Activated CD4-positive, alpha-beta memory T cell treated with anti-CD3 and anti-CD28 coated beads for 36 hours (primary cell): Measurements from ENCODE around the gene CDC5L. TPM values are rescaled to one million over a fixed set of nuclear protein-coding genes. Genes with fewer than 3 reads are reported as not detected.
"Not testable (repeated sequence)": the region's sequence is repeated elsewhere in the genome, so short reads cannot be mapped to it uniquely, and the experiment has no call there.

Experiments used
- CTCF ChIA-PET: fragments of 350-600 bp; sonication (Branson Sonifier 250); formaldehyde crosslinking; loops from one replicate; lab custom pipeline; 2021; ENCODE audit warnings: antibody characterized with exemption, inconsistent platforms; lab: Charles Lee
- POLR2A ChIA-PET: fragments of 350-600 bp; sonication (Branson Sonifier 250); formaldehyde crosslinking; loops from one replicate; lab custom pipeline; 2021; ENCODE audit warnings: antibody characterized with exemption; lab: Charles Lee
- DNase-seq: peaks from one replicate; pipeline ENCODE4 v3.0.0-alpha.2; 2020
- H3K27ac Mint-ChIP-seq: one replicate; pipeline ENCODE4 v1.8.0; 2021; ENCODE audit warnings: mixed read lengths
- H3K27me3 Mint-ChIP-seq: one replicate; pipeline ENCODE4 v1.8.0; 2021; ENCODE audit warnings: mixed read lengths
- H3K36me3 Mint-ChIP-seq: one replicate; pipeline ENCODE4 v1.8.0; 2021; ENCODE audit warnings: mixed read lengths
- H3K4me1 Mint-ChIP-seq: one replicate; pipeline ENCODE4 v1.8.0; 2021; ENCODE audit warnings: low read depth, mixed read lengths
- H3K4me3 Mint-ChIP-seq: one replicate; pipeline ENCODE4 v1.8.0; 2021; ENCODE audit warnings: mild to moderate bottlenecking, mixed read lengths
- H3K9me3 Mint-ChIP-seq: one replicate; pipeline ENCODE4 v1.8.0; 2021; ENCODE audit warnings: mixed read lengths
- intact Hi-C: fragments of 100-400 bp; cut with micrococcal nuclease; formaldehyde crosslinking; loops from one replicate; pipeline ENCODE4 v1.15.1; 2023
- total RNA-seq, 2 experiments: library from RNA; stranded (reverse); gene quantifications; one replicate each; pipeline ENCODE4 v1.2.3, GENCODE V29; 2021

Gene CDC5L
- total RNA-seq, 2 experiments from 2014 or later, result 24.0 to 24.3 TPM

DNA sequence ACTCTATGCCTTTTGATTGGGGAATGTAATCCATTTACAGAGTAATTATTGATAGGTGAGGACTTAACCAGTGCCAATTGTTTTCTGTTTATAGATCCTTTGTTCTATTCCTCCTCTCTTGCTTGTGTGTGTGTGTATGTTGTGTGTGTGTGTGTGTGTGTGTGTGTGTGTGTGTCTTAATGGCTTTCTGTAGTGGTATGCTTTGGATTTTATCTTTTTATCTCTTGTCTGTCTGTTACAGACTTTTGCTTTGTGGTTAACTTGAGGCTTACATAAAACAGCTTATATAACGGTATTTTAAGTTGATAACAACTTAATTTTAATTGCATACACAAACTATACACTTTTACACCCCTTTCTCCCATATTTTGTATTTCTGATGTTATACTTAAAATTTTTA is 54.7 kb downstream of the CDC5L start:
- H3K36me3 Mint-ChIP-seq, result peaks cover 51% of the 10 kb centered on the region
- no peak for DNase-seq
- H3K4me1 Mint-ChIP-seq, result peaks cover 3% of the 10 kb centered on the region
- H3K4me3 Mint-ChIP-seq, result no peak overlapping the region
- POLR2A ChIA-PET, result no interaction called here
- CTCF ChIA-PET, result interaction anchor here (1.3 to 1.5 kb wide), 2 partner anchors 11 to 31 kb away, joined by 3 to 7 read pairs; no protein-coding TSS in a partner anchor
- peaks cover 21% of the 10 kb centered on the region for H3K9me3 Mint-ChIP-seq
- intact Hi-C loops, result no loop called here
- H3K27ac Mint-ChIP-seq, result no peak overlapping the region
- no peaks in the 10 kb centered on the region for H3K27me3 Mint-ChIP-seq

DNA sequence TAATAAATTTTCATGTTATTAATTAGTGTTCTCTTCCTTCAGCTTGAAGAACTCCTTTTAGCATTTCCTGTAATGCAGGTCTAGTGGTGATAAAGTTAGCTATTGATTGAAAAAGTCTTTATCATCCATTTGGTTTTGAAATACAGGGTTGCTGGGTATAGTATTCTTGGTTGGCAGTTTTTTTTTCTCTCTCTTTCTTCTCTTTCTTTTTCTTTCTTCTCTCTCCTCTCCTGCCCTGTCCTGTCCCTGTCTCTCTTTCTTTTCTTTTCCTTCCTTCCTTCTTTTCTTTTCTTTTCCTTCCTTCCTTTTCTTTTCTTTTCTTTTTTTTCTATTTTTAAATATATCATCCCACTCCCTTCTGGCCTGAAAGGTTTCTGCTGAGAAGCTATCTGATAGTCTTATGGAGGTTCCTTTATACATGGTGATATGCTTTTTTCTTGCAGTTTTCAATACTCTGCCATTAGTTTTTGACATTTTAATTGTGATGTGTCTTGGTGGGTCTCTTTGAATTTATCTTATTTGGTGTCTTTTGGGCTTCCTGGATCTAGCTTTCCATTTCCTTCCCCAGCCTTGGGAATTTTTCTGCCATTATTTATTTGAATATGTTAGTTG is 55.4 kb downstream of the CDC5L start:
- ChIA-PET POLR2A (no interaction called here), CTCF (interaction anchor here (1.3 to 1.5 kb wide), 2 partner anchors 12 to 30 kb away, joined by 3 to 7 read pairs; no protein-coding TSS in a partner anchor)
- intact Hi-C loops, result no loop called here
- H3K27me3 Mint-ChIP-seq, result no peaks in the 10 kb centered on the region
- H3K36me3 Mint-ChIP-seq, result peaks cover 52% of the 10 kb centered on the region
- DNase-seq, result no peak
- H3K4me1 Mint-ChIP-seq, result peaks cover 3% of the 10 kb centered on the region
- peaks cover 21% of the 10 kb centered on the region for H3K9me3 Mint-ChIP-seq
- no peak overlapping the region for H3K27ac Mint-ChIP-seq
- H3K4me3 Mint-ChIP-seq, result no peak overlapping the region

DNA sequence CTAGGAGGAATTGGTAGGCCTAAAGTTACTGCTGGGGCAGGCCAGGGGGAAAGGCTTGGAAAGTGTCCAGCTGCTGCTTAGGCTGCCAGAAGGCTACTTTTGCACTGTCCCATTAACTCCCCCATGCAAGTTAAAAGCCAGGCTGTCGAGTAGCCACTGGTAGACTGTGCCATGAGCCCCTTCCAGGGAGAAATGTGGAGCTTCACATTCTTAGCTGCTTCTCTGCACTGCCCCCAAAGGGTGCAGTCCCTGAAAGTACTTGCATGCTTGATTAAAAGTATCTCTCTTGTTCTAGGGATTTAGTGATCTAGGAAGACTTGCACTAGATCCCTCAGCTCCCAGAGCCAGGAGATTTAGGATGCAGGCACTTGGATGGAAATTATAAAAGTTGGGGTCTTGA is 57.3 kb downstream of the CDC5L start:
- intact Hi-C loops, result no loop called here
- Mint-ChIP-seq H3K4me3 (no peak overlapping the region), H3K9me3 (peaks cover 21% of the 10 kb centered on the region), H3K27ac (no peak overlapping the region), H3K4me1 (no peaks in the 10 kb centered on the region), H3K36me3 (peaks cover 37% of the 10 kb centered on the region), H3K27me3 (no peaks in the 10 kb centered on the region)
- ChIA-PET POLR2A (no interaction called here), CTCF (interaction anchor here (0.6 to 3.7 kb wide), 4 partner anchors 11 to 488 kb away, joined by 4 to 15 read pairs (median 11); no protein-coding TSS in a partner anchor)
- no peak for DNase-seq

DNA sequence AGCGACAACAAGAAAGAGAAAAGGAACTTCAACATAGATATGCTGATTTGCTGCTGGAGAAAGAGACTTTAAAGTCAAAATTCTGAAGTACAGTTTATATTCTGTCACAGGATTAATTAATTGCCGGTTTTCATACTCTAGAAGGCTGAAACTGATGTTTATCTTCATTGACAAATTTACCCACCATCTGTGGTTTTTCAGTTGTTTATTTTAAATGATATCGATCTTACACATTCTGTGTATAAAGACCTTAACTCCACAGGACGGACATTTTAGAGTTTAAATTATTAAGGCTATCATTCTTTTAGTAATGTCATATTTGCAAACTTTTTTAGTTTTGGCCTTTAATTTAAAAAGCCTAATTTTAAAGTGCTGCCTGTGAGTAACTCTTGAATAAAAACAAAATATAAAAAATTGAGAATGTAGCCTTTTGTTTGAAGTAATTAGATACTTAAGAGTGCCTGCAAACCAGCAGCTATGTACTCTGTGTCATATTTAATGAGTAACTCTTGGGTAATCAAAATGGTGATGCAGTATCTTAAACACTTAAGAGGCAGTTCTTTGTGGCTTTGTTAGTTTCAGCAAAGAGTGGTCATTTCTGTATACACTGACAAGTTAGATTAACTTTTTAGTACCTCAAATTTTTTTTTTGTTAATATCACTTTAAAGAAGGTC is 59.3 kb downstream of the CDC5L start:
- POLR2A ChIA-PET, result interaction anchor here (0.5 kb wide), 1 partner anchor 17 kb away, joined by 3 read pairs; no protein-coding TSS in a partner anchor

DNA sequence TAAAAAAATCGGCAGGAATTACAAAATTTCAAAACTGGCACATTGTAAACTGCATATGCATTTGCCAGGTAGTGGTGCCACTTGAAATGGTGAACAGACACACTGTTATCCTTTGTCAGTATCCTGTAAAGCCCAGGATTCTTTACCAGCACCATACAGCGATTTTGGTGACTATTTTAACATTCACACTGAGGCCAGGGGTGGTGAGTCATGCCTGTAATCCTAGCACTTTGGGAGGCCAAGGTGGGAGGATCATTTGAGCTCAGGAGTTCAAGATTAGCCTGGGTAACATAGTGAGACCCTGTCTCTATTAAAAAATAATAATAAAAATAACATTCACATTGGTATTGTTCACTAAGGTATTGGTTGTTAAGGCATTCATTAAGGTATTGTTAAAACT is 61.7 kb downstream of the CDC5L start:
- H3K4me1 Mint-ChIP-seq, H3K27ac Mint-ChIP-seq, CTCF ChIA-PET, intact Hi-C loops, H3K27me3 Mint-ChIP-seq, H3K4me3 Mint-ChIP-seq, H3K9me3 Mint-ChIP-seq, POLR2A ChIA-PET, DNase-seq: not testable (repeated sequence)
- peaks cover 13% of the 10 kb centered on the region for H3K36me3 Mint-ChIP-seq

More for the DNA sequence above, 59.3 kb downstream of the CDC5L start:
- CTCF ChIA-PET, result interaction anchor here (0.6 to 3.7 kb wide), 8 partner anchors 9 to 114 kb away, joined by 3 to 14 read pairs (median 6); no protein-coding TSS in a partner anchor
- Mint-ChIP-seq H3K4me1 (no peaks in the 10 kb centered on the region), H3K36me3 (peaks cover 30% of the 10 kb centered on the region), H3K9me3 (peaks cover 12% of the 10 kb centered on the region), H3K27me3 (no peaks in the 10 kb centered on the region), H3K27ac (no peak overlapping the region), H3K4me3 (no peak overlapping the region)
- intact Hi-C loops, result no loop called here
- no peak for DNase-seq

DNA sequence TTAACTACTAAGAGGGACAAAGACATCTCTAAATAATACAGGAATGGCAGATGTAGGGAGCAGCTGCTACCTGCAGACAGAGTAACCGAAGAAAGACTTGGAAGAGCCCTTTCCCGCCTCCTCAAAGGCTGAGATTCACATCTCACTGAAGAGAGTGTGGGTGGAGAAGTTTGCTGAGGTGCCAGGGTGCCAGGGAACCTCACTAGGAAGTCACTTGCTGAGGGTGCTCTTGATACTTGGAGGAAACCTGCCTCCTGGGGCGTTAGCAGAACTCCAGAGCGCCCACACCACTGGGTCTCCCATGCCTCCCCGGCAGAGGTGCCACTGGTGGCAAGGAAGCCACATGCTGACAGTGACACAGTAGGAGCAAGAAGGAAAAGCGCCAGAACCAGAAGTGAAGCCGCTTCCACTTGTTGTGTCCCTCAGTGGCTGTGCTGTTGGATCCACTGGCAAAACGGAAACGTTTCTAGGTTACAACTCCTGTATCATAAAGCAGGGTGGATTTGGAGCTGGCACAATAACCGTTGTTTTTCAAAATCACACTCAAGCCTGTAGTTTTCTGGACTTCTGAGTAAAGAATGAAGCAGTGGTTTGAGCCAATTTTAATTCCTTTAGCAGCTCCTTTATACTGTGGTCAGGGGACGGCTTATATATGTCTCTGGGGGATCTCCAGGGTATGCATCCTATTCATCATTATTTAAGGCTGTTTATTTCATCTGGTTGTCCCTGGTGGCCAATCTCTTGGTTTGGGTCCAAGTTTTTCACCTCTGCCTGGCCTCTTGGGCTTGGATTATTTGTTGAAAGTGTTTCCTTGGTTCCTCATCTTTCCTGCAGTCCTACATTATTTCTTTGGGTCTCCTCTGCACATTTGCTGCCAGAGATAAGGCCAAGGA is 64.5 kb downstream of the CDC5L start:
- Mint-ChIP-seq H3K4me3 (no peak overlapping the region), H3K4me1 (peaks cover 3% of the 10 kb centered on the region), H3K27ac (no peak overlapping the region), H3K27me3 (no peaks in the 10 kb centered on the region), H3K9me3 (no peaks in the 10 kb centered on the region), H3K36me3 (peaks cover 8% of the 10 kb centered on the region)
- ChIA-PET POLR2A (no interaction called here), CTCF (interaction anchor here (1.2 kb wide), 1 partner anchor 20 kb away, joined by 4 read pairs; no protein-coding TSS in a partner anchor)
- intact Hi-C loops, result loop anchor here (10.0 kb wide), 1 partner anchor 107 kb away; the partner anchor contains the start of gene SPATS1
- DNase-seq, result no peak

DNA sequence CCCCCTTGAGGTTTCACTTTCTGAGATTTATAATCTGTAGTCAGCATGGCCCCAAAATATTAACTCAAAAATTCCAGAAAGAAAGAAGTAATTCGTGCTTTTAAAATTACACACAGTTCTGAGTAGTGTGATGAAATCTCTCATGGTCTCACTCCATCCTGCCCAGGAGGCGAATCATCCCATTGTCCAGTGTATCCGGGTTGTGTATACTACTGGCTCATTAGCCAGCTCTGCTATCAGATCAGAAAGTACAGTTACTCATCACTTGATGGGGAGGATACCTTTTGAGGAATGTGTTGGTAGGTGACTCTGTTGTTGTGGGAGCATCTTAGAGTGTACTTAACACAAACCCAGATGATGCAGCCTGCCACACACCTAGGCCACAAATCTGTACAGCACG is 65.2 kb downstream of the CDC5L start:
- intact Hi-C loops, result loop anchor here (10.0 kb wide), 1 partner anchor 108 kb away; the partner anchor contains the start of gene SPATS1
- ChIA-PET POLR2A (no interaction called here), CTCF (interaction anchor here (1.2 to 1.4 kb wide), 3 partner anchors 11 to 21 kb away, joined by 3 to 4 read pairs (median 4); no protein-coding TSS in a partner anchor)
- peaks cover 3% of the 10 kb centered on the region for H3K4me1 Mint-ChIP-seq
- no peak for DNase-seq
- no peak overlapping the region for H3K4me3 Mint-ChIP-seq
- no peaks in the 10 kb centered on the region for H3K27me3 Mint-ChIP-seq
- H3K27ac Mint-ChIP-seq, result no peak overlapping the region
- no peaks in the 10 kb centered on the region for H3K9me3 Mint-ChIP-seq
- H3K36me3 Mint-ChIP-seq, result peaks cover 6% of the 10 kb centered on the region

DNA sequence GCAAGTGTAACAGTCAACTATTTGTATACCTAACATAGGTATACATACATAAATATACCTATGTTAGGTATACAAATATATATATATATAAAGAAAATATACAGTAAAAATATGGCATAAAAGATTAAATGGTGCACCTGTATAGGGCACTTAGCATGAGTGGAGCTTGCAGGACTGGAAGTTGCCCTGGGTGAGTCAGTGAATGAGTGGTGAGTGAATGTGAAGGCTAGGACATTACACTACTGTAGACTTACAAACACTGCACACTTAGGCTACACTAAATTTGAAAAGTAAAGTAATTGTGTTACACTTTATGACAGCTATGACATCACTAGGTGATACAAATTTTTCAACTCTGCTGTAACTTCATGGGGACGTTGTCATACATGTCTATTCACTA is 65.6 kb downstream of the CDC5L start:
- POLR2A ChIA-PET, result no interaction called here
- no peak for DNase-seq
- no peaks in the 10 kb centered on the region for H3K9me3 Mint-ChIP-seq

DNA sequence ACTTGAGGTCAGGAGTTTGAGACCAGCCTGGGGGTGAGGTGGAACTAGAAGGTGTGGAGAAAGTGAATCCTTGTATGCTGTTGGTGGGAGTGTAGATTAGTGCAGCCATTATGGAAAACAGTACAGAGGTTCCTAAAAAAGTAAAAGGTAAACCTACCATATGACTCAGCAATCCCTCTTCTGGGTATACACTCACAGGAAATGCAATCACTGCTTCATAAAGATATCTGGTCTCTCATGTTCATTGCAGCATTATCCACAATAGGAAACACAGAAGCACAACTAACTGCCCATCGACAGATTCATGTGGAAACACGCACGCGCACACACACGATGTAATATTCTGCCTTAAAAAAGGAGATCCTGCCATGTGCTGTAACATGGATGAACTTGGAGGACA is 66.7 kb downstream of the CDC5L start:
- no peak overlapping the region for H3K4me3 Mint-ChIP-seq
- POLR2A ChIA-PET, result interaction anchor here (1.1 kb wide), 1 partner anchor 186 kb away, joined by 3 read pairs; no protein-coding TSS in a partner anchor
- H3K36me3 Mint-ChIP-seq, result peaks cover 3% of the 10 kb centered on the region
- peaks cover 3% of the 10 kb centered on the region for H3K4me1 Mint-ChIP-seq
- no peak overlapping the region for H3K27ac Mint-ChIP-seq
- CTCF ChIA-PET, result interaction anchor here (1.2 to 4.3 kb wide), 9 partner anchors 9 to 188 kb away, joined by 3 to 31 read pairs (median 7); partner anchors contain the start of gene NFKBIE
- intact Hi-C loops, result loop anchor here (10.0 kb wide), 1 partner anchor 109 kb away; the partner anchor contains the start of gene SPATS1
- DNase-seq, result no peak
- H3K27me3 Mint-ChIP-seq, result no peaks in the 10 kb centered on the region
- H3K9me3 Mint-ChIP-seq, result no peaks in the 10 kb centered on the region

More for the DNA sequence above, 65.6 kb downstream of the CDC5L start:
- intact Hi-C loops, result loop anchor here (10.0 kb wide), 1 partner anchor 108 kb away; the partner anchor contains the start of gene SPATS1
- Mint-ChIP-seq H3K36me3 (peaks cover 3% of the 10 kb centered on the region), H3K4me1 (peaks cover 3% of the 10 kb centered on the region), H3K4me3 (no peak overlapping the region), H3K27ac (no peak overlapping the region), H3K27me3 (no peaks in the 10 kb centered on the region)
- CTCF ChIA-PET, result interaction anchor here (0.8 to 4.3 kb wide), 4 partner anchors 10 to 23 kb away, joined by 3 to 31 read pairs (median 4); no protein-coding TSS in a partner anchor

DNA sequence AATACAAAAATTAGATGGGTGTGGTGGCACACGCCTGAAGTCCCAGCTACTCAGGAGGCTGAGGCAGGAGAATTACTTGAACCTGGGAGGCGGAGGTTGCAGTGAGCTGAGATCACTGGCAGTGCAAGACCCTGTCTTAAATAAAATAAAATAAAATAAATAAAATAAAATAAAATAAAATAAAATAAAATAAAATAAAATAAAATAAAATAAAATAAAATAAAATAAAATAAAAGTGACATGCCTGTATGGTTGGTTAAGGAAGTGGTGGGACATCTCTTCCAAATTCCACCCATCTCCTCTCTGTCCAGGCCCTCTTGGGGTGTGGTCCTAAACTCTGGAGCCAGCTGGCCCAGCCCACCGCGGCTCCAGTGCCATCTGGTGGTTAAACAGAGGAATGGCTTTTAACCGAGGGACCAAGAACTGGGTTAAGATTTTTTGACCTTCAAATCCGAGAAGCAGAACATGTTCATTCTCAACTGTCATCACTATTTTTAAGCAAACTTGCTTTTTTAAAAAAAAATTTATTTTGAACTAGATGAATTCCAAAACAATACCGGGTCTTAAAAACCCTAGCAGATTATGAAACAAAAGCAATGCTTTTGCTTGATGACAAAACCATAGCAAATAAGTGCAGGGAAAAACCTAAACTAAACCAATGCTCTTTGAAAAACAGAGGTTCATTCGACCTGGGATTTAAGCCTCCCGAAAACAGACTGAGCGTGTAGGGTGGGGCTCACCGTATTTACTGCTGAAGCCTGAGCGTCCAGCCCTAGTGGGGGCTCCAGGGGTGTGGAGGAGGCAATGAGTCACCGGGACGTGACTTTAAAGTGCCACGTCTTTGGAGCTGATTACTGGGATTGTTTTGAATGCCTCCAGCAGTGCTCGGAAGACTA is 68.8 kb downstream of the CDC5L start:
- intact Hi-C loops, result loop anchor here (1.0 to 10.0 kb wide), 3 partner anchors 25 to 188 kb away; partner anchors contain the start of gene SPATS1
- DNase-seq, result peak; percentile 57
- CTCF ChIA-PET, result interaction anchor here (0.7 to 4.3 kb wide), 13 partner anchors 9 to 661 kb away, joined by 3 to 31 read pairs (median 5); partner anchors contain the start of gene CDC5L
- H3K4me3 Mint-ChIP-seq, result no peak overlapping the region
- no peaks in the 10 kb centered on the region for H3K27me3 Mint-ChIP-seq
- peaks cover 3% of the 10 kb centered on the region for H3K4me1 Mint-ChIP-seq
- H3K27ac Mint-ChIP-seq, result no peak overlapping the region
- no peaks in the 10 kb centered on the region for H3K9me3 Mint-ChIP-seq
- H3K36me3 Mint-ChIP-seq, result peaks cover 3% of the 10 kb centered on the region
- POLR2A ChIA-PET, result no interaction called here
